Measurements from ENCODE around the gene ACKR3.

The ACKR3 gene
- total RNA-seq, result 0.11 to 4.0 (median 2.3) reads per million in 3 experiments

DNA sequence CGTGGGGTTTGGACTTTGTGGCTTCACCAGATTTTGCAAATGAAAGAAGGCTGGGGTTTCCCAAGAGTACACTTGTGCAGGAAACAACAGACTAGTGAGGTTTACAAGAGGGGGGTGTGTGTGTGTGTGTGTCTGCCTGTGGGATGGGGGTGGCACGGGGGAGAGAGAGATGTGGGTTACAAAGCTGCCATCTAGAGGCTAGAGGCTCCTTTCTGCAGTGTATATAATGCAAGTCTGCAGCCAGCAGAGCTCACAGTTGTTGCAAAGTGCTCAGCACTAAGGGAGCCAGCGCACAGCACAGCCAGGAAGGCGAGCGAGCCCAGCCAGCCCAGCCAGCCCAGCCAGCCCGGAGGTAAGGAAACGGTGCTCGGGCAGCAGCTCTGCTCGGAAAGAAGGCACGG is at the start of gene ACKR3:
Gene ACKR3, plus strand, starts transcription at position 253 of the 401 bp plus-strand sequence. CDS start 10,641 bp downstream, outside the sequence.
- DNase-seq, result peak; percentile 86

DNA sequence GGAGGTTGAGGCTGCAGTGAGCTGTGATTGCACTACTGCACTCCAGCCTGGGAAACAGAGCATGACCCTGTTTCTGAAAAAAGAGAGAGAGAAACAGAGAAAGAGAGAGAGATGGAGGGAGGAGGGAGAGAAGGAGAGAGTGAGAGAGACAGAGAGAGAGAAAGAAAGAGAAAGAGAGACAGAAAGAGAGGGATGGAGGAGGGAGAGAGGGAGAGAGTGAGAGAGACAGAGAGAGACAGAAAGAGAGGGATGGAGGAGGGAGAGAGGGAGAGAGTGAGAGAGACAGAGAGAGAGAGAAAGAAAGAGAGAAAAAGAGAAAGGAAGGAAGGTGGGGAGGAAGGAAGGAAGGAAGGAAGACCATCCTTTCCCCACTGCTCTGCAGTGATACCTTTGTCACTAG is 48.1 kb upstream of the ACKR3 start:
- DNase-seq, result no peak

DNA sequence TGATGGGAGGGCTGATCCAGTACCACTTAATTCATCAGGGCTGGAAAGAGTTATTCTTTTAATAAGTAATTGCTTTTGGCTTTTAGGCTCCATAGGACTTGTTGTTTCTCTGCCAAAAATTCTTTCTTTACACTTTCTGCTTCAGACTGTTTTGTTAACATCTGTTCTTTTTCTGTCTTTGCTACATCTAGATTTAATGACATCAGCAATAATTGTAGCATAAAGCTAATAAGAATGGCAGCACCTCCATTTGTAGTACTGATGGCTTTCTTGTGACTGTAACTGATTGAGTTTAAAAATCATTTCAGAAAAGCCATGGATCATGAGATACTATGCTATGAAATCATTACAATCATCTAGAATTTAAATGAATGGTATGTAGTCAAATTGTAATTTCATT is 46.4 kb upstream of the ACKR3 start:
- DNase-seq, result no peak

DNA sequence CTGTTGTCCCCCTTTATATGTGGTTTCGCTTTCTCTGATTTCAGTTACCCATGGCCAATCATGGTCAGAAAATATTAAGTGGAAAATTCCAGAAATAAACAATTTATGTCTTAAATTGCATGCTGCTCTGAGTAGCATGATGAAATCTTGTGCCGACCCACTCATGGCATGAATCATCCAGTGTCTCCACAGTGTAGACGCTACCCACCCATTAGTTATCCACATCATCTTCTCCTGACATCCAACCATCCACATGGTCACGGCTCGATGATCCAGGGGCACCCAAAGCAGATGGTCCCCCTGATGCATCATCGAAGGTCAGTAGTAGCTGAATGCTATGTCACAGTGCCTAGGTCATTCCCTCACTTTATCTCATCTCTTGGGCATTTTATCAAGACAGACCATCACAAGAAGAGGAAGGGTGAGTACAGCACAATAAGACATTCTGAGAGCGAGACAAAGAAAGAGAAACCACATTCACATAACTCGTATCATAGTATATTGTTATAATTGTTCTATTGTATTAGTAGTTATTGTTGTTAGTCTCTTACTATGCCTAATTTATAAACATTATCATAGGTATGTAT is 44.1 kb upstream of the ACKR3 start:
- DNase-seq, result no peak

DNA sequence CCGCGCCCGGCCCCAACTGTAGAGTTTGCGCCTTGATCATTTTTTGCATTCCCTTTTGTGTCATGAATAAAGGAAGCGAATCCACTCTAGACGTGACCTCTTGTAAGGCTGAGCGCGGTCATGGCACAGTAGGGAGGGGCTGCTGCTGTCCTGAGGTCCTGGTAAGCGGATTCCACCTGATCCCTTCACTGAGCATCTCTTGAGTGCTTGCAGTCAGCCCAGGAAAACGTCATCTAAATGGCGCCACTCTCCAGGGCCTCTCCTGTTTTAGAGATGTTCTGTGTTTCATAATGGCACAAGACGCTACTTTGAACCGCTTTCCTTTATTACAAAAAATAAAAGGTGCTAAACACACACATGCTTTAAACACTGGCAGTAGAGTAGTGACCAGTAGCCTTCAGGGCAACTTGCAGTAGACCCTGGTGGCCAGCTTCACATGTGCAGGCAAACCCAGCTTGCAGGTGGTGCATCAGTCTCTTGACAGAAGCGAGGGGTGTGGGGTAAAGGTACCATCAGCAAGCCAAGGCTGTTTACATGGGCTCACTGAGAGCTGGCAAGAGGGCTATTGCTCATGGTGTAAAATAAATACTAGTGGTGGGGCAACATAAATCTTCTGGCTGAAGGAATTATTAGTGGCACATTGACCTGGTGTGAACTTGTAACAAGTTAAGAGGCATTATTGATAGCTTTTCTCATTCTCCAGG is 43.0 kb upstream of the ACKR3 start:
- no peak for DNase-seq

DNA sequence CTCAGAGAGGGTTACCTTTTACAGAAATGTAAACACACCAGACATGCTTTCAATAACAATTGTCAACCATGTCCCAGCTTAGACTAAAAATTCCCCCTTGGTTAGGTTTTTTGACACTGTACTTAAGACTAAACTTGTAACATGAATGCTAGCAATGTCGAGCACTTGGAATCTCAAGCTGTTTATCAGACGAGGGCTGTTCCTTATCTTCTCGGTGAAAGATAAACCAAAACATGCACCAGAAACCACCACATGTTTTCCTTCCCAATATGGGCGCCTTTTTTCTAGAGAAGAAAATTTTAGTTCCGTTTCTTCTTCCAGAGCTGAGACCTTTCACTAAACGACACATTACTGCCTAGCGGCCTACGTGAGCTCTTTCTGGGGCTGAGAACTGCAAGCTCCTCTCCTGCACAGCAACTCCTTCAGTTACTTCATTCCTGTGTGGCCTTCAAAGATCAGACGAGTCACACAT is 42.4 kb upstream of the ACKR3 start:
- no peak for DNase-seq

DNA sequence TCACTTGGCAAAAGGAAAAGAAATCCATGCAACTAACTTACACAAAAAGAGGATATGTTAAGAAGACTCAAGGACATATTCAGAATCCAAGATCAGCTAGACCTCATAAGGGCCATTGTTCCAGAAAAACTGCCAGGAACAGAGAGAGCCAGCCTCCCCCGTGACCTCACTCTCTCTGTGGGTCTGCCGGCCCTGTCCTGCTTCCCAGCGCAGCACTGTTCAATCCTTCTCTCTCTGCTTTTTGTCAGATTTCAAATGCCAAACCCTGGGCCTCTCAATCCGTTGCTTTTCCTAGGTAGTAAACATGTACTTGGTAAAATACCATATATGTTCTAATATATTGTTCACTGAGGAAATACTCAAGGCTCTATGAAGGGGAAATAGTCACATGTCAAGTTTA is 40.0 kb upstream of the ACKR3 start:
- no peak for DNase-seq

DNA sequence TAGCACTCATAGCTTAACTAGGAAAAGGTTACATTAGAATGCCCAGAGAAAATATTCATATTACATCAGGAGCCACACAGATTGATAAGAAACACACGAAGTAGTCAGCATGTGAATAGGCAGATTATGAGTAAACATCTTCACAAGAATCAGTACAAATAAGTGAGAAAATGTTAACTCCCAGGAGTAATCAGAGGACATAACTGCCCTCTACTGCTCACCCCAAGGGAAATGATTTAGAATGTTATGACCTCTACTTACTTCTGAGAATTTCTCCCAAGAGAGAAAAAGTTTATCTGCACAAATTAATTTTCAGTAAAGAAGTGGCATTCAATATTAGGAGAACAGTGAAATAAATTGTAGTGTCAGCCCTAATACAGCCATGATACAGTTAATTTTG is 39.1 kb upstream of the ACKR3 start:
- DNase-seq, result no peak

DNA sequence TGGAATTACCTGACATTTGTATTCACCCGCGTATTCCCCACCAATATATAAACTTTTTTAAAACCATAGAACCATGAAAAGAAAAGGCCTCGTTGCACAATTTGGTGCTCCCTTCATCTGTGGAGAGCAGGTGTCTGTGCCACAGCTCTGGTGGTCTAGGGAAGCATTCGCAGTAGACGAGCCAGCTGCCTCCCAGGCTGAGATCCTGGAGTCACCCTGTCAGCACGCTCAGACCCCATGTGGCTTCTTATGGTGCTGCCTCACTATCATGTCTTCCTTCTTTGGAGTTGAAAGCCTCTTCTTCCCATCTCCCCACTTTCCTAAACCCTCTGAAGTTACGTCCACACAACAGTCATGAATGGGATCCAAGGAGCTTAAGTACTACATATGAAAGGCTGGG is 38.4 kb upstream of the ACKR3 start:
- no peak for DNase-seq

DNA sequence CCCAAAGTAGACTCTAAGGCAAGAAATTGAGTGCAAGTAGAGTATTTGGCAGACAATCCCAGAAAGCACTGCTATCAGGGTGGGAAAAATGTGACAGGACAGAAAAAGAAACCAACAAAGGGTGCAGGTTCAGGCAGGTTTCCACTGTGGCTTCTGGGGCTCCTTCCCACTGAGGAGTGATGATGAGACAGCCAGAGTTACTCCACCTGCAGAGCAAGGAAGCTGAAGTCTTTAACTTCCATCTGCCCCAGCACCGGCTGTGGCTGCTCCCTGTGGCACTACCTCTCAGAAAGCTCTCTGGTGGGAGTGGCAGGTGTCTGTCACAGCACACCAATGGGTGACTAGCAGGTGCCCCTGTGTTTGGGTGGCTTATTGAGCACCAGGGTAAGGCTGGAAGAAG is 37.6 kb upstream of the ACKR3 start:
- DNase-seq, result no peak

DNA sequence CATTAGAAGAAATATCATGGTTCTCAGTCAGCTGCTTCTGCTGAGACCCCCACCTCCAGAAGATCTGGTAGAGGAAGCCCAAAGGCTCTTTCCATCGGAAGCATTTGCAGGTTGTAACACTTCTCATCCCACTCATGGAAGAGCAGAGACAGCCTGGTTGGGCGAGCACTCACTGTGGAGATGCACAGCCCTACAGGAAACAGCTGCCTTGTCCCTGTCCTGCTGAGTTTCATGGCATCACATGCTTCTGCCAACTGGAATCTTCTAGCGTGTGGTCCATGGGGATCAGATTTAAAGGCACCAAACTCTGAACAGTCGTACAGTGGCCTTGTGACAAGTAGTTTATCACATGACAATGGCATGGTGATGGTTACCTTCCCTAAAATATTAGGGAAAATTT is 36.3 kb upstream of the ACKR3 start:
- no peak for DNase-seq

DNA sequence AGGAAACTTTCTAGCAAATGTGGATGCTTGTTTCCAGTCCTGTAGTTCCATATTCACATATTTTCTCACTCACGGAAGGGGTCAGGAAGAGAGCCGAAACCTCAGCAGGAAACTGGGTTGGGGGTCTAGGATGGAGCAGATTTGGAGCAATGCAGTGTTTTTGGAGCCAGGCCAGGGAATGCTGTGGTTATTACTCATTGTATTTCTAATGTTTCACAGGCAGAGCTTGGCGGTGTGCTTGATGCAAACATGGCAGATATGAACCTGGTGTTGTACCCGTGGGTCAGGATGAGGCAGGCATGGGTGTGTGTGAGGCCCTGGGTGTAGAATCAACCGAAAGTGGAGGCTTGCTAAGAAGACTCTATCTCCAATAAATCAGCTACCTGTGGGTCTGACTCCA is 34.6 kb upstream of the ACKR3 start:
- DNase-seq, result no peak

DNA sequence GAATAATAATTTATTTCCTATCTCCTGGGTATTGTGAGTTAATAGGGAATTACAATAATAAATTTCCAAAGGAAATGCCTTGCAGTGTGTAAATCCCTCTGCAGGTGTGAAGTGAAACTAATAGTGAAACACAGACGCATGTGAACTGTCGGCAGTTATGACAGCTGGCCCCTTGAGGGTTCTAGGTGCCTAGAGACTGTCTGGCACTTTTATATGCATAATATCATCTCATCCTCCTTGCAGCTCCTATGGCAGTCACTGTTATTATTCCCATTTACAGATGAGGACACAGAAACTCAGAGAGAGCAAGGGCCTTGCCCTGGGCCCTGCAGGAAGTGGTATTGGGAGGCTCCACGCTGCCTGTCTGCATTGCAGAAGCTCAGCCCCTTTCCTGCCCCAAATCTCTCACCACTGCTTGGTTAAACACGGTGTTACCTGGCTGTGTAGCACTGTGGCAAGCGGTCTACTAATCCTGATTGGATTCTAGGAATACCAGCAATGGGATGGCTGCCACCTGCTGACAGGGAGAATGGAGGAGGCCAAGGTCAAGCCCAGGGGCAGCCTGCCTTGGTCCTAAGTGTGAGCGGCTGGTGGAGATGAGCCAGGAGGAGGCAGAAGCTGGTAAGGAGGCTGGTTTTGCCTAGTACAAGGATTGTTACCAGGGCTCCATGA is 32.8 kb upstream of the ACKR3 start:
- DNase-seq, result peak; percentile 67

DNA sequence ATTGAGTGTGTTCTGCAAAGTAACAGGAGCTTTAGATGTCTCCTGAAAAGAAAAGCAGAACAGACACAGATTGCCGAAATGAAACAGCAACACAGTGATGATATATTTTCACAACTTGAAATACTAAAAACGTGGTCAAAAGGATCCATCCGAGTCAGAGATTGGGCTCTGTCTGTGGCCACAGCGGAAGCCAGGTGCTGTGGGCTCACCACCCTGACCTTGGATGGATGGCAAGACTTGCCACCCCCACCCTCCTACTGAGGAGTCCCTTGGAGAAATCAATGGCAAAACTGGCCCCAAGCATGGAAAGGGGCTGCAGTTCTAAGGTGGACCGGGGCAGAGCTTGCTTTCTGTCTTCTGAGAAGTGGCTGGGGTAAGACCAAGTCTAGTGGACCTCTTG is 31.4 kb upstream of the ACKR3 start:
- no peak for DNase-seq

DNA sequence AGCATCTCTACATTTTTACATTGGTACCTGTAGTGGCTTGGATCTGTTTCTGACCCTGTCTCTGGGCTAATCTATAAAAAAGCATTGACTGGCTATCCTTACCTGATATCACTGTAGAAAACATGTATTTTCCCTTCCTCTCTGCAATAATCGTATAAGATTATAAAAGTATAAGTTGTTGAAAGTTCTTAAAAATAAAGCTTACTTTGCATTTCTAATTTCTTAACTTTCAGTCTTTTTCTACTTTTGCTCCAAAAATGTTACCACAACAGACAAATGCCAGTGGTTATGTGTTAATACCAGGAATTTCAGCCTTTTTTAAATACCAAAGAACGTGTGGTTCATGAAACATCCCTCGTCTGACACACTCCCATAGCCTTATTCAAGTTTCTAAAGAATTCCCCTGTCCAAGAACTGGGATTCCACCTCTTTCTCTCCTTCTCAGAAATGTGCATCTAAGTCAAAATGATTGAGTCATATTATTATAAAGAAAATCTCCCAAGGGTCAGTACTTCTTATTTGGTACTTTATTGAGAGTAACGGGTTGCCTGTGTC is 28.5 kb upstream of the ACKR3 start:
- no peak for DNase-seq

DNA sequence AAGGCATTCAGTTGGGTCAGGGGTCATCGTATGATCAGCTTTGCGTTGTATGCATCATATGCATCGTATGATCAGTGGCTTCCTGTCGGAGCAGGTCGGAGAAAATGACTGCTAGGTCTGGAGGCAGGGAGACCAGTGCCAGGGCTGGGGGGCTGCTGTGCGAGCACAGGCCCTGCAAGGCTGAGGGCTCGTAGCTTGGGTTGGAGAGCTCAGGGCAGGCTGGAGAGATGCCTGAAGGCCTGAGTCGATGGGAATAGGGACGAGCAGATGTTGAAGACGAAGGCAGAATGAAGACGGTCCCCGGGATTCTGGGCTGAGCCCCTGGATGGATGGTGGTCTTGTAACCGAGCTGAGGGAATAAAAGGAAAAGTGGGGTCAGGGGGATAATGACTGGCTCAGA is 25.3 kb upstream of the ACKR3 start:
- no peak for DNase-seq

DNA sequence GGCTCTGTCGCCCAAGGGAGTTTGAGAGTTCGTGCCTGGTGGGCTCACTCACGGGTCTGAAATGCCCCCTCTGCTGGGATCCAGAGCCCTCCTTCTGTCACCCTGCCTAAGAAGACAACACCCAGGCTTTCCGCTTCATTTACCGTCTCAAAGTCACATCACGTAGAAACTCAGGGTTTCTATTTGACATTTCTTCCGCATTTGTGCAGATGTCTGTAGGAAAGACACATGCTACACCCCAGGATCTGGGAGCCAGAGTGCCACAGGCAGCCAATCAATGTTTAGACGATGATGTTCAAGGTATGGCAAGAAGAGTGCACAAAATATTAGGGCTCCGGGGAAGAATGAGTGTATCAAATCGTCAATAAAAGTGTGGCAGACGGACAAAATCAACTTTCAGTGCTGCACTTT is 24.4 kb upstream of the ACKR3 start:
- DNase-seq, result no peak

DNA sequence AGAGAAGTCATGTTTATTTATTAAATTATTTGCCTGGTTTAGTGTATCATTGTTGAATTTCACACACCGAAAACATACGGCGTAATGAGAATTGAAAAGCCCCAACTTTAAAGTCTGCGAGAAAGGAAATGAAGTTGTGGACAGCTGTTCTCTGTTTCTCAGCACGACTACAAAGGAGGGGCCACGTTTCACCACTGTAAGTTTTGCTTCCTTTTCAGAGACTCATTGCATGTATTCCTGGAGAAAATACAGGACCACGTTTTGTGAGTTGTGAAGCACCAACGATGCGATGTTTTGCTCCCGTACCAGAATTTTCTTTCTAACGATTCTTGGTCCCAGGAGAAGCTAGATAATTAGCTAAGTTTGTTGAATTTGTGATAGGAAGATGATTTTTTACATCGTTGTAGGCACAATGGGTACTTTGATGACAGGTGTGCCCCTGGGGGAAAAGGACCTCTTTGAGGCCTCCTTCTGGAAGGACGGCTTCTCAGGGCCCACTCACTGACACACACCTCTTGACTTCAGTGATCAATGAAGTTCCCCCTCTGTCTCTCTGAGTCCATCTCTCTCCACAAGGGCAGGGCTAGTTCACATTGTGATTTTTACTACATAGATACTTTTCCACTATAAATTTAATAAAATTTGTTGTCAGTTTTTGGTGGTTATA is 23.7 kb upstream of the ACKR3 start:
- peak; percentile 31 for DNase-seq

DNA sequence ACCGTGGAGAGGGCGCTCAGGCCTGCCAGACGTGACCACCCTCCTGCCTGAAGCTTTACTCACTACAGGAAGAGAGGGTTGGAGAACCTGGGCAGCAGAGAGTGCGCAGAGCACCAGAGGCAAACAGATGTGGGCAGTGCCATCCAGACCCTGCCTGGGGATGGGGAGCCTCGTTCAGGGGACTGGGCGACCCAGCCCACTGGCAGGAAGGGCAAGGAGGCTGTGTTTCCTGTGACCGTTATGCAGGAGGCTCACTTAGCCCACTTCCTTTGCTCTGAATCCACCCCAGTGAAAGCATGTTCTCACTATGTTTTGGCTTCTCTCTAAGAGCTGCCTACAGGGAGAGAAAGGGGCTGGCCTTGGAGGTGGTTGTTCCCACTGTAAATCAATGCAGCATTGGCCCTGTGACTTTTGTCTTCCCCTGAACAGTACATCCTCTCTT is 23.0 kb upstream of the ACKR3 start:
- peak; percentile 36 for DNase-seq

DNA sequence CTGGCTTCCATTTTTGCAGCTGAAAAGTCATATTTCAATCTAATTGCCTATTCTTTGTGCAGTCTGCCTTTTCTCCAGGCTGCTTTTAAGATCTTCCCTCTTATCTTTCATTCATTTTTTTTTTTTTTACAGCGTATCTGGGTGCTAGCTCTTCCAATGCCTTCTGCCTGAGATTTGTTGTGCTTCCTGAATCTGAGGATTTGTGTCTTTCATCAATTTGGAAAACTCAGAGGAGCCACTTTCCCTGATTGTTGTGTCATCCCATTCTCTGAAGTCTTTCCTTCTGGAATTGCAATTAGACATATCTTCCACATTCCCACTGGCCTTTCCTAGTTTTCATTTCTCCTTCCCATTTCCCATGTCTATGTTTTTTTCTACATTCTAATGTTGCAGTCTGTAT is 21.9 kb upstream of the ACKR3 start:
- no peak for DNase-seq

DNA sequence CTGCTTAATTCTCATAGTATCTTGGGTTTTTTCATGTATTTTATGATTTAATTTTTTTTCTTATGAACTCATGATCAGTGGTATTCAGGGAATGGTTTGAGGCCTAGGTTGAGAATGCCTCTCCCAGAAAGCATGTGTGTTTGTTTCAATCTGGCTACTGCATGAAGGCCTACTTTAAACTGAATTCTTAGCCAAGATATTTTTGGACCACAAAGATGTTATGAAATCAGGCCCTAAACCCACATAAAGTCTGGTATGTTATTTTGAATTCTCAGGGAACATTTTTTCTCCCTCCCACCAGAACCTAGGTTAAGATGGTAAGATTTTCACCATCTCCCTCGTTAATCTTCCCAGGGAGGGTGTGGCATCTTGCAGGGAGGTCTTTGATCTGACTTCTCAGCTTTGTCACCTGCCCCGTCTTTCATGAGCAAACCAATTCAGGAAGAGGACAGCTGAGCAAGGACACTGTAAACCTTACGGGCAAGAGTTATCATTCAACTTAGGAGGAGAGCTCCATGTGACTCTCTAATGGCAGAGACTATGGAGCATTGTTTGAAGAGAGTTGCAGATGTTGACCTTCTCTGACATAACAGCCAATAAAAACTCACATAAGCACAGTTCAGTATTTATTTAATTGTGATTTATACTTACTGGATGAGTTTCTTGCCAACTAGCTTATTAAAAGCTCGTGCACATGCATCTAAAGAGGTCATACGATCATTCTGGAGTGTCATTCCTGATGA is 21.3 kb upstream of the ACKR3 start:
- DNase-seq, result no peak

DNA sequence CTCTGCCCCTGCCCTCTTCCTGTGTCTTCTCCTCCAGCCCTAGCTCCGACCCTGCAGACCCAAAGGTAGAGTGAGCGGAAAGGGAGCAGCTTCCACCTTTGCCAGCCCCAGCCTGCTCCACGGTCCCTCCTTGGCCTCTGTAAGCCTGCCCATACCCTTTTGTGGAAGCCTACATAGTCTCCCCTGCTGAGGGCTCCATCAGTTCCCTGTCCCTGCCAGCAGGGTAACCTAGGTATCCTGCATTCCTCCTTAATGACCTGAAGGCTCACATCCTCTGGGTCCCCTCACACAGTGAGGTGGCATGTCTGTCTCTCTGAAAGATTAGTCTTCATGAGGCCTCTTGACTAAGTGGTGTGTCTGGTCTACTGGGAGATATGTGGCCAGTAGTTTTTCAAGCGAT is 20.5 kb upstream of the ACKR3 start:
- DNase-seq, result no peak

DNA sequence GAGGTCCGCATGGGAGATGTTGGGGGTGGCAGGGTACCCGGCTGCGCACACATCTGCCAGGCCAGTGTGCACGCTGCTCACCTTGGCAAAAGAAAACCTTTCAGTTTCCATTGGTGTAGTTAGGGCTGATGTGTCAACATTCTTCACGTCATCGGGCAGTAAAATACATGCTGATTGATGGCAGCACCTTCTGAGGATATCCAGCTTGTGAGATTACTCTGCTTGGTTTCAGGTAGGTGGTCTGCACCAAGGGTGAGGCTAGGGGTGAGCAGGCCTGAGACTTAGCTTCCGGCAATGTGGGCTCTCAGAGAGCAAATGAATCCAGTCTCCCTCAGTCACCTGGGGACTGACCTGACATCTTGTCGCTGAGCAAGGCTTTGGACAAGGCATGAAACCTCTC is 19.3 kb upstream of the ACKR3 start:
- DNase-seq, result no peak
